DOHH2 (cell line): ENCODE data around the gene DOCK1.

Experiments
- EZH2phosphoT487 ChIP-seq: fragments of 200-600 bp; sonication (generic); IDR thresholded peaks from 2 replicates; pipeline ENCODE4 v1.6.1; 2017; ENCODE audit warnings: borderline replicate concordance, mild to moderate bottlenecking, antibody characterized with exemption, low read length, moderate library complexity, mixed read lengths
- TF ChIP-seq, protein P1 (sequence below): fragments of 200-600 bp; sonication (generic); IDR thresholded peaks from one replicate; pipeline ENCODE4 v1.5.1; 2014; ENCODE audit warnings: antibody characterized with exemption, mild to moderate bottlenecking, low read depth, low read length; ENCODE audit not compliant: poor library complexity, severe bottlenecking

DNA sequence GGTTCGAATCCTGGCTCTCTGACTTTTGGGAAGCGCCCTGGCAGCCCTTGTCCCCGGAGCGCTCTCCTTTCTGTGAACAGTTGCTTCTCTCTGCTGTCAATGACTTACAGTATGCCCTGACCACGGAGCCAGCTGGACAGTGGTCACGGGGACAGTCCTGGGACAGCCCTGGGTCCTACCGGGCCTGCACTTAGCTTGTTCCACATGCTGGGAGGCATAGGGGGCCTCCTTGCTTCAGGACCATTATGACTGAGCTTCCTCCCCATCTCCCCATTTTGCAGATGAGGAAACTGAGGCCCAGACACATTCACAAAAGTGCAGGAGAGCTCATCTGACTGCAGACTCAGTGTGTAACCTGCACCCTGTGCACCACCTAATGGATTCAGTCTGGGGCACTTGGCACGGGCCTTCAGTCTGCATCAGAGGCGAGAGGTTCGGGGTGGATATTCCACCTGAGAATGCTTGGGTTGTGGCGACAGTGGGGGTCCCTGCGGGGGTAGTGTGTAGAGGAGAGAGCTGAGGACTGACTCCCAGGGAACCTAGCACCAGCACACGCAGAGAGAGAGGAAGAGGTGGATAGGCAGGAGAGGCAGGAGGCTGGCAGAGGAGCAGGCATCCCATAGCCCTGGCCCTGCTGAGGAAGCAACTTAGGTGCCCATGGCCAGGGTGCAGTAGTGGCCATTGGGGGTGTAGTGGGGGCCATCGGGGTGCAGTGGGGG, 1.6 kb downstream of the DOCK1 start:
- TF ChIP-seq, protein P1, sequence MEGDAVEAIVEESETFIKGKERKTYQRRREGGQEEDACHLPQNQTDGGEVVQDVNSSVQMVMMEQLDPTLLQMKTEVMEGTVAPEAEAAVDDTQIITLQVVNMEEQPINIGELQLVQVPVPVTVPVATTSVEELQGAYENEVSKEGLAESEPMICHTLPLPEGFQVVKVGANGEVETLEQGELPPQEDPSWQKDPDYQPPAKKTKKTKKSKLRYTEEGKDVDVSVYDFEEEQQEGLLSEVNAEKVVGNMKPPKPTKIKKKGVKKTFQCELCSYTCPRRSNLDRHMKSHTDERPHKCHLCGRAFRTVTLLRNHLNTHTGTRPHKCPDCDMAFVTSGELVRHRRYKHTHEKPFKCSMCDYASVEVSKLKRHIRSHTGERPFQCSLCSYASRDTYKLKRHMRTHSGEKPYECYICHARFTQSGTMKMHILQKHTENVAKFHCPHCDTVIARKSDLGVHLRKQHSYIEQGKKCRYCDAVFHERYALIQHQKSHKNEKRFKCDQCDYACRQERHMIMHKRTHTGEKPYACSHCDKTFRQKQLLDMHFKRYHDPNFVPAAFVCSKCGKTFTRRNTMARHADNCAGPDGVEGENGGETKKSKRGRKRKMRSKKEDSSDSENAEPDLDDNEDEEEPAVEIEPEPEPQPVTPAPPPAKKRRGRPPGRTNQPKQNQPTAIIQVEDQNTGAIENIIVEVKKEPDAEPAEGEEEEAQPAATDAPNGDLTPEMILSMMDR: no peak
- no peak for TF ChIP-seq EZH2phosphoT487
